ENCODE data around the gene RELN.

RELN gene

GRCh38 chr7:103748680-103749079, 240.8 kb downstream of the RELN start:
- TF ChIP-seq CTCF (IDR thresholded peaks at IDR 0.05) = no peak
- Histone ChIP-seq H3K27ac (no peak overlapping the region), H3K4me3 (no peak overlapping the region)
- no peak for DNase-seq (ENCODE audit: low spot score)

- no peak for TF ChIP-seq CTCF (IDR thresholded peaks at IDR 0.05)
- Histone ChIP-seq H3K4me3 (no peak overlapping the region), H3K27ac (no peak overlapping the region)
- DNase-seq (ENCODE audit: low spot score) = no peak
Observed at GRCh38 chr7:103735377-103735776, 254.1 kb downstream of the RELN start.

- no peak for DNase-seq (ENCODE audit: low spot score)
- Histone ChIP-seq H3K4me3 (no peak overlapping the region), H3K27ac (no peak overlapping the region)
- TF ChIP-seq CTCF (IDR thresholded peaks at IDR 0.05) = no peak
Observed at GRCh38 chr7:103731169-103731568, 258.3 kb downstream of the RELN start.

- no peak for TF ChIP-seq CTCF (IDR thresholded peaks at IDR 0.05)
- no peak for DNase-seq (ENCODE audit: low spot score)
- Histone ChIP-seq H3K27ac (no peak overlapping the region), H3K4me3 (no peak overlapping the region)
Observed at GRCh38 chr7:103729026-103729425, 260.4 kb downstream of the RELN start.

GRCh38 chr7:103727982-103728610, 261.4 kb downstream of the RELN start:
- DNase-seq (ENCODE audit: low spot score) = no peak
- TF ChIP-seq CTCF (IDR thresholded peaks at IDR 0.05) = no peak
- no peak overlapping the region for H3K4me3 ChIP-seq

GRCh38 chr7:103719070-103719469, 270.4 kb downstream of the RELN start:
- no peak for TF ChIP-seq CTCF (IDR thresholded peaks at IDR 0.05)
- H3K4me3 ChIP-seq = no peak overlapping the region
- DNase-seq (ENCODE audit: low spot score) = no peak
- H3K27ac ChIP-seq = no peak overlapping the region

More at GRCh38 chr7:103727982-103728610, 261.4 kb downstream of the RELN start:
- no peak overlapping the region for H3K27ac ChIP-seq

GRCh38 chr7:103718482-103719061, 270.9 kb downstream of the RELN start:
- no peak overlapping the region for H3K4me3 ChIP-seq
- TF ChIP-seq CTCF (IDR thresholded peaks at IDR 0.05) = no peak
- no peak for DNase-seq (ENCODE audit: low spot score)
- no peak overlapping the region for H3K27ac ChIP-seq
